Dedifferentiated amniotic fluid mesenchymal stem cell (primary cell): ENCODE data around the gene RSRC2.
"Not testable (repeated sequence)": the region's sequence is repeated elsewhere in the genome, so short reads cannot be mapped to it uniquely, and the experiment has no call there.

Experiments used
- DNase-seq: peaks from one replicate; pipeline ENCODE4 v3.0.0-alpha.2; 2016; ENCODE audit errors: extremely low spot score

The RSRC2 gene

DNA sequence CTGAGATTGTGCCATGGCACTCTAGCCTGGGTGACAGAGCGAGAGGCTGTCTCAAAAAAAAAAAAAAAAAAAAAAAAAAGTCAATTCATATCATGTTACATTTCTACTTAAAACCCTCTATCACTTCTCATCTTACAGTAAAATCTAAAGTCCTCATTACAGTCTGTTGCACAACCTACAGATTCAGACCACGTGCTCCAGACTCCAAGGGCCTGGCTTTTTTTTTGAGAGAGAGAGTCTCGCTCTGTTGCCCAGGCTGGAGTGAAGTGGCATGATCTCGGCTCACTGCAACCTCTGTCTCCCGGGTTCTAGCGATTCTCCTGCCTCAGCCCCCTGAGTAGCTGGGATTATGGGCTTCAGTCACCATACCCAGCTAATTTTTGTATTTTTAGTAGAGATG, 40.4 kb downstream of the RSRC2 start:
- peak; percentile 87 for DNase-seq

DNA sequence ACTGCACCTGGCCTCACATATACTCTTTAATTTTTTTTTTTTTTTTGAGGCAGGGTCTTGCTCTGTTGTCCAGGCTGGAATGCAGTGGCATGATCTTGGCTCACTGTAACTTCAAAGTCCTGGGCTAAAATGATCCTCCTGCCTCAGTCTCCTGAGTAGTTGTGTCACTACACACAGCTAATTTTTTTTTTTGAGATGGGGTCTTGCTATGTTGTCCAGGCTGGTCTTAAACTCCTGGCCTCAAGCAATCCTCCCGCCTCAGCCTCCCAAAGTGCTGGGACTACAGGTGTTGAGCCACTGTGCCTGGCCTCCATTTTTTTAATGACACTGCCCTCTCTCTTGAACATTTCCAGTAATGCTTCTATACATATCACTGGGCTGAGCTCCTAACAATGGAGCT, 42.4 kb downstream of the RSRC2 start:
- DNase-seq: not testable (repeated sequence)

DNA sequence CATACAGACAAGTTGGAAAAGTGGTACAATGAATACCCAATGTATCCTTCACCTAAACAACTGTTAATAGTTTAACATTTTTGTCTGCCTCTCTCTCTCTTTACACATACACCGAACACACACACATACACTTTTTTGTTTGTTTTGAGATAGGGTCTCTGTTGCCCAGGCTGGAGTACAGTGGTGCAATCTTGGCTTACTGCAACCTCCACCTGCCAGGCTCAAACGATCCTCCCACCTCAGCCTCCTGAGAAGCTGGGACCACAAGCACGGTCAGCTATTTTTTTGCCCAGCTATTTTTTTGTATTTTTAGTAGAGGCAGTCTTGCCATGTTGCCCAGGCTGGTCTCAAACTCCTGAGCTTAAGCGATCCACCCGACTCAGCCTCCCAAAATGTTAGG, 42.8 kb downstream of the RSRC2 start:
- DNase-seq: no peak

DNA sequence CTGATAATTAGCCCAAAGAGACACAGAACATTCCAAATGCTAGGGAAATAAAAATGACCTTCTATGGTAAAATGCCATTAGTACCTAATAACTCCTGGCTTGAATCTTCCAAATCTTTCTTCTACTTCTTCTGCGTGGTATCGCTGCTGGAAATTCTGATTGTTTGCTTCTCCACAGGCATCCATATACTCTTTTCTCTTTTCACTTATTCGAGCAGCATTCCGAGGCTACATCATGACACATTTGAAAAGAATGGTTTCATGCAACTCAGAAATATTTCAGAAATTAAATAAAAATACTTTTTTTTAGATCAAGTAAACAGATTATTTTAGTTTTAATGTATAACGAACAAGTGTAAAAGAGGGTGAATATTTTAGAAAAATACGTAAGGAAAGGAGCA, 44.9 kb downstream of the RSRC2 start:
- DNase-seq: peak; percentile 55

DNA sequence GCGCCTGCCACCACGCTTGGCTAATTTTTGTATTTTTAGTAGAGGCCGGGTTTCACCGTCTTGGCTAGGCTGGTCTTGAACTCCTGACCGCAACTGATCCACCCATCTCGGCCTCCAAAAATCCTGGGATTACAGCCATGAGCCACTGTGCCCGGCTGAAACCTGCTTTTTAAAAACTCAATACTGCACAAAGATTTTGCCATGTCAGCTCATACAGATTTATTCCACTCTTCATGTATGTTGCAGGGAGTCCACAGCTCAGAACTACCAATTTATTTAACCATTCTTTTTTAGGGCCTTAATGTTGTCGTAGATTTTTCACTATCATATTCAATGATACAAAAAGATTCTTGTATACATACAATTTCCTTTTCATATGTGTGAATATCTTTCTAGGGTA, 46.0 kb downstream of the RSRC2 start:
- DNase-seq: no peak

DNA sequence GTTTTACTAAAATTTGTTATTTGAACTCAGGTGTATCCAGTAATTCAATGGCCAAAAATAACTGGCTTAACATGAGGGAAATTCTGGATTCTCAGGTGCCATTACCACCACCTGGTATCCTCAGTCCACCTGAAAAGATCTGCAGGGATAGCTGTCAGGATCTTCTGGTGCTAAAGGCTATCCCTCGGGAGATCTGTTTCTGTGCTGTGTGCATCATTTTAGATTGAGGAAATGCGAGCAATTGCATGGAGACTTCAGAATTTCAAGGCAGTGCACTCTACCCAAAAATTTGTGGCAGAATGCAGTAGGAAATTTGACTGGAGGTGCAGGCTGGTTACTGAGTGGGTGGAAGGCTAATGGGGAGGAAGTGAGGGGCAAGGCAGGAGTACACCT, 52.4 kb downstream of the RSRC2 start:
- no peak for DNase-seq

DNA sequence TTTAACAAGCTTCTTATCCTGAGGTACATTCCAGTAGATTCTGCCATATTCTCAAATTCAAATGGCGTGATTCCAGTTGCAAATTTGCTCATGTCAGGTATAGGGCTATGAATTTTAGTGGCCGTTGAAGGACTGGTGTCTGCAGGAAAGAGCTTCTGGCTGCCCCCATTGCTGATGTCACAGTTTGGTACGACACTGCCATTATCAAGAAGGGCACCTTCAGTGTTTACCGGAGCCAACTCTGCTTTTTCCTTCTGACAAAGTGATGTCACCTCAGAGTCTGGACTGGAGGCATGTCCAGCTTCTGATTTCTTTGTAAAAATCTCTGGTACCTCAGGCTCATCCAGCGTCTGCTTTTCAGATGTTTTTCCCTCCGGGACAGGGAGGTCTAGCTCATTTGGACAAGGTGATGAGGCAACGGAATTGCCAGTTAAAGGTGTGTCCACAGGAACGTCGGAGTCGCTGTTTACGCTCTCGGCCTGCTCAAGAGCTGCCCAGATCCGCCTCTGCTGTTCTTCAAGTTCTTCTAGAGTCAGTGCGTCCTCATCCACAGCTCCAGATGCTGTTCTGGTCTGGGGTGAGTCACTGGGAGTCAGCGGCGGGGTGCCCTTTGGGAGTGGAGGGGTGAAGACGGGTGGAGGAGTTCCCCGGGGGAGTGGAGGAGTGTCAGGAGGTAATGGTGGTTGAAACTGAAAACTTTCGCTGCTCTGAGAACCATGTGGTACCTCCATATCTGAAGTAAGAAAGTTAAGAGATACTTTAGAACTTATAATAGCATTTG, 53.0 kb downstream of the RSRC2 start:
- DNase-seq: no peak

DNA sequence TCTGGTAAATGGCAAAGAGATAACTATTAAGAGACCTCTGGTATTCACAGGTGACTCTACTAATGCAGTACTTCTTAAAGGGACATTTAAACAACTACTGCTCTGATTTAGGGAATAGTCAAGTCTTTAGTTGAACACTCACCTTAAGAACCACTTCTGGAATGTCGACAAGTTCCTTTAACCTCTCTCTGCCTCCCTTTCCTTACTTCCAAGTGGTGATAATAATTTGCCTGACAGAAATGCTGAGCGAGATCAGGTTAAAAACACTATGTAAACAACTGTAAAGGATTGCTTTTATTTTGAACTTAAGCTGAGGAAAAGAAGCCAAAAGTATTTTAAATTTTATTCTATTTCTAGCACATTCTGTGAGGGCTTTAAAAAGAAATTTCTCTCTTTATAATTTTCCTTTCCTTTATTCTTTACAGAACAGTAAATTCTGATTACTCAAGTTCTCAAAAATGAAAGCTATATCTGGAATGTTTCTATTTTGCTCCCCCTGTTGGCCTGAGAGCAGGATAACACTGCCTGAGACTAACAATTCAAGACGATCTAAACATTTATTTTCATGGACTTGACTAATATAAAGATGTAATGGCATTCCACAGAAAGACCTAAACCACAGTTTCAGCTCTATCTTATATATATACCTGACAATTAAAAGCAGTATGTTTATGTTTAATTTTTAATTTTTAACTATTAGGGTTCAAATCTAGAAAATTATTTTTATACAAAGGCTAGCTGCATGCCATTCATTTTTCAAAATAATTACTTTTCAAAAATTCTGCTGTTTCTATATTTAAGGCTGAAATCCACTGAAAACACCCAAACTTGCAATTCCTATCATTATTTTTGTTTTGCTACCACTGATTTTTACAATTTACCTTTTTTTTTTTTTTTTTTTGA, 55.2 kb downstream of the RSRC2 start:
- DNase-seq: peak; percentile 92

DNA sequence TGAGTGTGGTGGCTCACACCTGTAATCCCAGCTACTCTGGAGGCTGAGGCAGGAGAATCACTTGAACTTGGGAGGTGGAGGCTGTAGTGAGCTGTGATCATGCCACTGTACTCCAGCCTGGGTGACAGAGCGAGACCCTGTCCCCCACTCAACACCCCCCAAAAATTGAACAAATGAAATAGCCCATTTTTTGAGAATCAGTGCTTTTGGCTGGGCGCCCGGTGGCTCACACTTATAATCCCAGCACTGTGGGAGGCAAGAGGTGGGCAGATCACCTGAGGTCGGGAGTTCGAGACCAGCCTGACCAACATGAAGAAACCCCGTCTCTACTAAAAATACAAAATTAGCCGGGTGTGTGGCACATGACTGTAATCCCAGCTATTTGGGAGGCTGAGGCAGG, 56.2 kb downstream of the RSRC2 start:
- DNase-seq: not testable (repeated sequence)

DNA sequence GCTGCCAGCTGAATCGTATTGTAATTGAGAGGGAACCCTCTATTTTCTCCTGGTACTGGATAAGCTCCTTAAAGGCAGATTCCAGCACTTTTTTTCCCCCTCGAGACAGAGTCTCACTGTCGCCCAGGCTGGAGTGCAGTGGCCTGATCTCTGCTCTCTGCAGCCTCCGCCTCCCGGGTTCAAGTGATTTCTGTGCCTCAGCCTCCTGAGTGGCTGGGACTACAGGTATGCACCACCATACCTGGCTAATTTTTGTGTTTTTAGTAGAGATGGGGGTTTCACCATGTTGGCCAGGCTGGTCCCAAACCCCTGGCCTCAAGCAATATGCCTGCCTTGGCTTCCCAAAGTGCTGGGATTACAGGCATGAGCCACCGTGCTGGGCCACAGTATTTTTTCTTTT, 56.9 kb downstream of the RSRC2 start:
- not testable (repeated sequence) for DNase-seq

DNA sequence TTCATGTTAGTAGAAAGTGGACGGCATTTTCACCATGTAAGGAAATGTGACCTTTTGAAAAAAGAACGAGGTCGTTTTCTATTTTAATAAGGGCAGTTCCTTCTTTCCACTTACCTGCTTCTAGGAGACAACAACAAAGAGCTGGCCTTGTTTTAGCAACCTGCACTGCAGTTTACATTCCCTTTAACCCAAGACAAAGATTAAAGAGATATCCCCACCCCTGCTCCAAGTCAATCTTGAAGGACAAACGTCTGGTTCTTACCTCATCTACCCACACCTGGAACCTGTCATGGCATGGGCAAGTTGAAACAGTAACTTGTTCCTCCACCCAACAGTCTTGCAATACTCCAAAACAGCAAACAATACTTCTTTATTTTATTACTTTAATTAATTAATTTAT, 58.8 kb downstream of the RSRC2 start:
- no peak for DNase-seq

DNA sequence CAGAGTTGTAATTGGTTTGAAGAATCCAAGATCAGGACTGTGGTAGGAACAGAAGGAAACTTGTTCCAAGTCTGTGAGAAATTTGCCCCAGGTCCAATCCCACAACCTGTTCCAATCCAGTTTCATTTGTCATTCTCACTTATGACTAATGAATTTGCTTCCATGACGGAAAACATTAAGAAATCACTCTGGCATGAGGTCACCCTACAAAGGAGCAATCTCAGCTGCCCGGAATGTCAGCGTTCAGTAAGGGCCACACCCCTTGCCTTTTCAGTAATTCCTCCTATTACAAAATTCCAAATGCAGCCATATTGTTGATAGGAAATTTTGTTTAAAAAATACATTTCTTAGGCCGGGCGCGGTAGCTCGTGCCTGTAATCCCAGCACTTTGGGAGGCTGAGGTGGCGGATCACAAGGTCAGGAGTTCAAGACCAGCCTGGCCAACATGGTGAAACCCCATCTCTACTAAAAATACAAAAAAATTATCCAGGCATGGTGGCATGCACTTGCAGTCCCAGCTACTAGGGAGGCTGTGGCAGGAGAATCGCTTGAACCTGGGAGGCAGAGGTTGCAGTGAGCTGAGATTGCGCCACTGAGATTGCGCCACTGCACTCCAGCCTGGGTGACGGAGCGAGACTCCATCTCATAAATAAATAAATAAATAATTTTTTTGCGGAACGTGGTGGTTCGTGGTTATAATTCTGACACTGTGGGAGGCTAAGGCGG, 62.3 kb downstream of the RSRC2 start:
- peak; percentile 96 for DNase-seq

DNA sequence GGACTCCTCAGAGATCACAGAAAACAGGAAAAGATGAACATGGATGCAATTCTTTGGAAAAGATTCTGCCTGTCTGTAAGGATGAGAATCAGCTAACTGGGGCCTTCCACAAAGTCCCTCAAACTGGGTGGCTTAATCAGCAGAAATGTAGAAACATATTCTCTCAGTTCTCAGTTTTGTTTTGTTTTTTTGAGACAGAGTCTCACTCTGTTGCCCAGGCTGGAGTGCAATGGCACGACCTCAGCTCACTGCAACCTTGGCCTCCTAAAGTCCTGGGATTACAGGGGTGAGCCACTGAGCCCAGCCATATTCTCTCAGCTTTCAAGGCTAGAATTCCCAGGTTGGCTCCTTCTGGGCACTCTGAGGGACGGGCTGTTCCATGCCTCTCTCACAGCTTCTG, 66.1 kb downstream of the RSRC2 start:
- DNase-seq: no peak

DNA sequence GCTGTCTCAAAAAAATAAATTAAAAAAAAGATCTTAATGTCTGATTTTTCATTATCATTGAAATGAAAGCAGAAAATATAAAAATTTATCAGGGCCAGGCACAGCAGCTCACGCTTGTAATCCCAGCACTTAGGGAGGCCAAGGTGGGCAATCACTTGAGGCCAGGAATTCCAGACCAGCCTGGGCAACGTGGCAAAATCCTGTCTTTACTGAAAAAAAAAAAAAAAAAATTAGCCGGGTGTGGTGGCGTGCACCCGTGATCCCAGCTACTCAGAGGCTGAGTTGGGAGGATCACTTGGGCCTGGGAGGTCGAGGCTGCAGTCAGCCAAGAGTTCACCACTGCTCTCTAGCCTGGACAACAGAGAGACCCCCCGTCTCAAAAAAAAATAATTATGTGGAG, 66.7 kb downstream of the RSRC2 start:
- DNase-seq: no peak

DNA sequence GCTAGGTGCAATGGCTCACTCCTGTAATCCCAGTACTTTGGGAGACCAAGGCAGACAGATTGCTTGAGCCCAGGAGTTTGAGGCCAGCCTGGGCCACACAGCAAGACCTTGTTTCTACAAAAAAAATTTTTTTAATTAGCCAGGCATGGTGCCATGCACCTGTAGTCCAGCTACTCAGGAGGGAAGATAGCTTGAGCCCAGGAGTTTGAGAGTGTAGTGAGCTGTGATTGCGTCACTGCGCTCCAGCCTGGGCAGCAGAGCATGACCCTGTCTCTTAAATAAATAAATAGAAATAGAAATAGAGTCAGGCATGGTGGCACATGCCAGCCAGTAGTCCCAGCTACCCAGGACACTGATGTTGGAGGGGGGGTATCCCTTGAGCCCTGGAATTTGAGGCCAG, 67.5 kb downstream of the RSRC2 start:
- no peak for DNase-seq

DNA sequence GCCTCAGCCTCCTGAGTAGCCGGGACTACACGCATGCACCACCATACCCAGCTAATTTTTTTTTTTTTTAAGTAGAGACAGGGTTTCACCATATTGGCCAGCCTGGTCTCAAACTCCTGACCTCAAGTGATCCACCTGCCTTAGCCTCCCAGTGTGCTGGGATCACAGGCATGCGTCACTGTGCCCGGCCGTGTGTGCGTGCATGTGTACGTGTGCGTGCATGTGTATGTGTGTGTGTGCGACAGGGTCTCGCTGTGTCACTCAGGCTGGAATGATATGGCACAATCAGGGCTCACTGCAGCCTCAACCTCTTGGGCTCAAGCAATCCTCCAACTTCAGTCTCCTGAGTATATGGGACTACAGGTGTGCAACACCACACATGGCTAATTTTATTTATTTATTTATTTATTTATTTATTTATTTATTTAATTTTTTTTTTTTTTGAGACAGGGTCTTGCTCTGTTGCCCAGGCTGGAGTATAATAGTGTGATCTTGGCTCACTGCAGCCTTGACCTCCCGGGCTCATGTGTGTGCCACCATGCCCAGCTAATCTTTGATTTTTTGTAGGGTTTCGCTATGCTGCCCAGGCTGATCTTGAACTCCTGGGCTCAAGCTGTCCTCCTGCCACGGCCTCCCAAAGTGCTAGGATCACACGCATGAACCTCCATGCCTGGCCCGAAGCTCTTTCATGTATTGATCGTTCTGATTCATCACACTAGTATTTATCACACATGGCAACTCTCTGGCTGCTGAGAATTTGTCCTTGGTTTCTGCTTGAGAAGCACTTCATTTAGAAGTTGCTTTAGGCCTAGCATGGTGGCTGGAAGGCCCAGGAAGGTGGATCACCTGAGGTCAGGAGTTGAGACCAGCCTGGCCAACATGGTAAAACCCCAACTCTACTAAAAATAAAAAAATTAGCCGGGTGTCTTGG, 68.4 kb downstream of the RSRC2 start:
- DNase-seq: no peak

DNA sequence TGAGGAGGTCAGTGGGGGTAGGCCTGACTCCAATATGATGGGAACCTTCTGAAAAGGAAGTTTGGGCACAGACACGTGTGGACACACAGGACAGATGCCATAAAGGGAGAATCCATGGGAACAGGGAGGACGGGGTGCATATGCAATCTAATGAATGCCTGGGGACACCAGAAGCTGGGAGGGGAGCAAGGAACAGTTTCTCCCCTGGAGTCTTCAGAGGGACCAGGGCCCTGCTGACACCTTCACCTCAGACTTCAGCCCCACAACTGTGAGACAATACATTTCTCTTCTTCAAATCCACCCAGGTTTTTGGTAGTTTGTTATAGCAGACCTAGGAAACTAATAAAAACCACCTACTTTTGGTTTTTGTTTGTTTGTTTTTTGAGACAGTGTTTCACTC, 69.1 kb downstream of the RSRC2 start:
- DNase-seq: no peak

DNA sequence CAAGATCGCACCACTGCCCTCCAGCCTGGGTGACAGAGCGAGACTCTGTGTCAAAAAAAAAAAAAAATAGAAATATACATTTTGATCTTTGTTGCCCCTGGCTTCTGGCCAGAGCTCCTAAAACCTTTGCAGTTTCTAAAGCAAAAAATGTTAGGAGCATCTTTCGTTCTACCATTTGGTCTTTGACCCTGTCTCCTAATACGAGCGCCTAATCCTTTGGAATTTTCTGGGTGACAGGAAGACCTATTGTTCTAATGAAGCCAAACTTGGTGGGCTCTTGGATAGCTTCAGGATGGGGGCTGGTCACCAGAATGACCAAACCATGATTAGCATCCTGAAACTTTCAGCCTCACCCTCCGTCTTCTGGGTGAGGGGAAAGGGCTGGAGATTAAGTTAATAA, 72.0 kb downstream of the RSRC2 start:
- no peak for DNase-seq

DNA sequence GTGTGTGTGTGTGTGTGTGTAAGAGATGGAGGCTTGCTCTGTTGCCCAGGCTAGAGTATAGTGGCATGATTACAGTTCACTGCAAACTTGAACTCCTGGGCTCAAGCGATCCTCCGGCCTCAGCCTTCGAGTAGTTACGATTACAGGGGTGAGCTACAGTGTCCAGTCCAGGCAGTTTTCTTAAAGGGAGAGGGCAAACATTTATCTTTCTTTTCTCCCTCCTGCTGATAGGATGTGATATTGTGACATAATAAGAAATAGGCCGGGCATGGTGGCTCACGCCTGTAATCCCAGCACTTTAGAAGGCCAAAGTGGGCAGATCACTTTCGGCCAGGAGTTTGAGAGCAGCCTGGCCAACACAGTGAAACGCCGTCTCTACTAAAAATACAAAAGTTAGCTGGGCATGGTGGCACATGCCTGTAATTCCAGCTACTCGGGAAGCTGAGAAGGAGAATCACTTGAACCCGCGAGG, 72.5 kb downstream of the RSRC2 start:
- no peak for DNase-seq
